Choroid plexus epithelial cell (primary cell): ENCODE measurements around the gene BTBD16.

Experiments
- DNase-seq: peaks from one replicate; pipeline ENCODE4 v3.0.0-alpha.2; 2010; ENCODE audit warnings: low read depth
- H3K4me3 ChIP-seq: 2 replicates; pipeline ENCODE4 v1.5.1; 2011; ENCODE audit warnings: low read depth, mild to moderate bottlenecking, control low read depth, low read length, moderate library complexity
- CTCF ChIP-seq: conservative IDR thresholded peaks from 2 replicates; pipeline ENCODE4 v1.5.1; 2011; ENCODE audit warnings: low read depth, mild to moderate bottlenecking, control low read depth, inconsistent platforms, low read length, moderate library complexity

The BTBD16 gene

GRCh38 chr10:122281018-122281626 lies 10.0 kb downstream of the BTBD16 start:
- TF ChIP-seq CTCF: no peak
- DNase-seq: no peak
- no peak overlapping the region for H3K4me3 ChIP-seq

GRCh38 chr10:122281751-122282150 lies 10.7 kb downstream of the BTBD16 start:
- no peak for TF ChIP-seq CTCF
- no peak for DNase-seq
- no peak overlapping the region for H3K4me3 ChIP-seq

GRCh38 chr10:122282253-122282671 lies 11.2 kb downstream of the BTBD16 start:
- no peak for DNase-seq
- no peak overlapping the region for H3K4me3 ChIP-seq
- TF ChIP-seq CTCF: no peak

- TF ChIP-seq CTCF: no peak
- DNase-seq: no peak
- H3K4me3 ChIP-seq: no peak overlapping the region
These were observed 11.8 kb downstream of the BTBD16 start for GRCh38 chr10:122282909-122283308.

GRCh38 chr10:122285506-122286444 lies 14.7 kb downstream of the BTBD16 start:
- TF ChIP-seq CTCF: no peak
- H3K4me3 ChIP-seq: no peak overlapping the region
- DNase-seq: no peak

GRCh38 chr10:122286867-122287266 lies 15.8 kb downstream of the BTBD16 start:
- TF ChIP-seq CTCF: no peak
- no peak overlapping the region for H3K4me3 ChIP-seq
- DNase-seq: peak; percentile 97
